Hippocampal formation (tissue), 2 donors: ENCODE data around the gene TCFL5.
"Not testable (repeated sequence)": the region's sequence is repeated elsewhere in the genome, so short reads cannot be mapped to it uniquely, and the experiment has no call there.

ENCODE experiments used
- DNase-seq, 2 donors: peaks; one replicate each; lab custom pipeline; 2025; lab: John Stamatoyannopoulos, UW

Gene TCFL5

GRCh38 chr20:62855120-62855519 is 6.5 kb downstream of the TCFL5 start:
- DNase-seq = no peak

- no peak for DNase-seq
These were observed 7.5 kb downstream of the TCFL5 start for GRCh38 chr20:62854121-62854520.

GRCh38 chr20:62853304-62853703 is 8.3 kb downstream of the TCFL5 start:
- not testable (repeated sequence) for DNase-seq

- DNase-seq = no peak
These were observed 8.8 kb downstream of the TCFL5 start for GRCh38 chr20:62852841-62853240.

GRCh38 chr20:62852196-62852595 is 9.4 kb downstream of the TCFL5 start:
- DNase-seq = no peak

DNA sequence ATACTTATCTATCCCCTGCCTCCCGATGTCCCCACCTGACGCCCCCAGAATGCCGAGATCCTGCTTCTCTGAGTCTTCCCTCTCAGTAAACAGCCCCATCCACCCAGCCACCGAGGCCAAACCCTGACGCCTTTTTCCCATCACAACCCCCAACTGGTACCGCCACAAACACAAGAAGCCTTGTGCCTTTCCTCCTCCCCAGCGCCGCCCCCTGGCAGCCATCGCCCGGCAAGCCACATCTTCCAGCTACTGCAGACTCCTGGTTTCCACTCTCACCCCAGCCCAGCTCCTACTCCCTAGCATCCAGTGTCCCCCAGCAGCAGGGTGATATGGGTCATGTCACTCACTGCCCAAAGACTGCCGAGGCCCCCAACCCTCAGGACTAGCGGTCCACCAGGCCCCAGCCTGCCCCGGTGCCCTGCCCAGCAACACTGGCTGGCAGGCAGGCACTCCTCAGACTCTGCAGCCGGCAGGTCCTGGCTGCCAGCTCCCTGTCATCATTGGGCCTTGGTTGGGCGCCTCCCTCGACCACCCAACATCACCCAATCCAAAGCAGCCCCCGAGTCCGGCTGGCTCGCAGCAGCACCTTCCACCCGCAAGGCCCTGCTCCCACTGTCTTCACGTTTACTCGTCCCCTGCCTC is 11.2 kb downstream of the TCFL5 start:
- DNase-seq = peak; percentile 80 to 83

DNA sequence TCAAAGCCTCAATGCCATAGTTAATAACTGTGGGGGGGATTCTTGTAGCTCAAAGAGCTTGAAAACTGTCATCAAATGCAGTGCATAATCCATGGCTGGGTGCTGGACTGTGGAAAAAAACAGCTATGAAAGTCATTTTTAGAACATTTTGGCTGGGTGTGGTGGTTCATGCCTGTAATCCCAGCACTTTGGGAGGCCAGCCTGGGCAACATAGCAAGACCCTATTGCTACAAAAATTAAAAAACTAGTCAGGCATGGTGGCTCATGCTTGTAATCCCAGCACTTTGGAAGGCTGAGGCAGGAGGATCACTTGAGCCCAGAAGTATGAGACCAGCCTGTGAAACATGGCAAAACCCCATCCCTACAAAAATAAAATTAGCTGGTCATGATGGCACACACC is 12.2 kb downstream of the TCFL5 start:
- DNase-seq = no peak

GRCh38 chr20:62848917-62849316 is 12.7 kb downstream of the TCFL5 start:
- not testable (repeated sequence) for DNase-seq

GRCh38 chr20:62846166-62846890 is 15.3 kb downstream of the TCFL5 start:
- DNase-seq = peak in 1 of 2 donors; percentile 60

DNA sequence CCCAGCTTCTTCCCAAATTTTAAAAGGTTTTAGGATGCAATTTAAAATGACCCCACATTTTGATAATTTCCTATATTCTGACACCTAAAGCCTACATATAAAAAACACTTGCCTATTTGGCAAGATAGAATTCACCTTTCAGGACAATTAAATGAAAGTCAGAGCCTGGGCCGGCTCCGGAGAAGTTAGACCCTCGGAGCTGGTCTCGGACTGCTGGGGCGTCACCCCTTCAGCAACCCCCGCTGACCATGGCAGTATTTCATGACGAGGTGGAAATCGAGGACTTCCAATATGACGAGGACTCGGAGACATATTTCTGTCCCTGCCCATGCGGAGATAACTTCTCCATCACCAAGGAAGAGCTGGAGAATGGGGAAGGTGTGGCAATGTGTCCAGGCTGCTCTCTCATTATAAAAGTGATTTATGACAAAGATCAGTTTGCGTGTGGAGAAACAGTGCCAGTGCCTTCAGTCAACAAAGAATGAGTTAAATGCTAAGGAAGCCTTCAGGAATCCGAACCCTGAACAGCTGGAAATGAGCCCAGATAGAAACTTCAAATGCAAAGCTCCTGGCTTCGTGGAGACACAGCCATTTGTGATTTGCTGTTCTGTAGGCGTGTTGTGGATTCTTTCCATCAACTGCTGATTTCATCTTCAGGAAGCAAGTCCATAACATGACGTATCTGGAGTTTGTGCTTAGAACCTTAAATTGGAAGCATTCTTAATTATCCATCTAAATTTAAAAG is 16.0 kb downstream of the TCFL5 start:
- DNase-seq = peak in 1 of 2 donors; percentile 60

DNA sequence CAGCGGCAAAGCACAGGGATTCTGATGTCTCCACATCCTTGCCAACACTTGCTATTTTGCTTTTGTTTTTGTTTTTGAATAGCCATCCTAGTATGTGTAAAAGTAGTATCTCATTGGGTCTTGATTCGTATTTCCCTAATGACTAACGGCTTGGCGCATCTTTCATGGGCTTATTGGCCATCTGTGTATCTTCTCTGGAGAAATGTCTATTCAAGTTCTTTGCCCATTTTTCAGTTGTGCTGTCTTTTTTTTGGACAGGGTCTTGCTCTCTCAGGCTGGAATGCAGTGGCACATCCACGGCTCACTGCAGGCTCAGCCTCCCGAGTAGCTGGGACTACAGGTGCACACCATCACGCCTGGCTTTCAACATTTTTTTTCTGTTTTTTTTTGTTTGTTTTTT is 17.4 kb downstream of the TCFL5 start:
- DNase-seq = no peak

GRCh38 chr20:62843656-62844055 is 18.0 kb downstream of the TCFL5 start:
- DNase-seq = no peak

DNA sequence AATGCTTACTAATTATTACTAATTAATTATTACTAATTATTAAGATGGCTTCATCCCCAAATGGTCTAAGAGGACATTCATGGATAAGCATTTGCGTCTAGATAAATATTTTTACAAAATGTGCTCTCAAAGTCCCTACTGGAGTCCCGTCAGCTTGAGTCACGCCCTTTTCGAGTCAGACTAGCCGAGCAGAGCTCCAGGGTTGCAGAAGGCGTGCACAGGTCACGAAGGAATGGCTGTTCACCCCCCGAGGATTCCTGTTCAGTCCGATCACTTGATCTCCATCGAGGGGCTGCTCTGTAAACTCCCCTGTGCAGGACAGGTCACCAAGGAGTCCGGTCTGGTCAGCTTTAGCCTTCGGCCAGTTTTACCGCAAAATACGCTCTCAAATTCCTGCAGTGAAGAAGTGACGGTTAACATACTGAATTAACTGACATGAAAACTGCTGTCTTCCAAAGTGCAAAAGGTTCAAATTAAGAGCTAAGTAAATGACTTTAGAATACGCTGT is 19.9 kb downstream of the TCFL5 start:
- DNase-seq = no peak

DNA sequence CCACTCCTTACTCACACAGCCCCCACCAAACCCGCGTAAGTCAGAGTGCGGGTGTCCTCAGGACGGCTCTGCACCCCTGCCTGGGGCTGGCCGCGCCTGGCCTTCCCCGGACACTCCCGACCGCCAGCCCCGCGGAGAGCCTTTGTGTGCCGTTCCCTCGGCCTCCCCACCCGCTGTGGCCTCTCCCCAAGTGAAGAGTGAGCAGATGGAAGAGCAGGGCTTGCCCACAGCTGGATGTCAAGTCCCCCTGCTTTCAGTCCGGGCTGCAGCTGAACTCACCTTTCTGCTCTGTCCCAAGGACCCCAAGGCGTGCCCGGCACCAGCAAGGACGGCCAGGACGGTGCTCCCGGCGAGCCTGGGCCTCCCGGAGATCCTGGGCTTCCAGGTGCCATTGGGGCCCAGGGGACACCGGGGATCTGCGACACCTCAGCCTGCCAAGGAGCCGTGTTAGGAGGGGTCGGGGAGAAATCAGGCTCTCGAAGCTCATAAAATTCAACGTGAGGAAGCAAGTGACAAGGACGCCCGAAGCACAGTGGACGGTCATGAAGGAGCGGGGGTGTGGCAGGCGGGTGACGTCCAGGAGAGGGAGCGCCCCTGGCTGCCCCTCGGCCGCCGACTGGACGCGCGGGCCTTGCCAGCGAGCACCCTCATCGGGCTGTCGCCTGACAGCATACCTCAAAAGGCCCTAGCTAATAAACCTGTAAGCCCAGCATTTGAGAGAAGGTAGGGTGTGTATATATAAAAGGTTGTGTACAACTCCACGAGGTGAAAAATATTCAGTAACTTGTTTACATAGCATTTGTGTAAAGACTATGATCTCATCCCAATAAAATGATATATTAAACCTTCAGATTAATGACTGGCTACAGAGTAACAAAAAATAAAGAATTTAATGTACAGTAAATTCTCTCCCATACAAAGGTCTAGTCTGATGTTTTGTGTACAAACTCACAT is 21.1 kb downstream of the TCFL5 start:
- DNase-seq = no peak

DNA sequence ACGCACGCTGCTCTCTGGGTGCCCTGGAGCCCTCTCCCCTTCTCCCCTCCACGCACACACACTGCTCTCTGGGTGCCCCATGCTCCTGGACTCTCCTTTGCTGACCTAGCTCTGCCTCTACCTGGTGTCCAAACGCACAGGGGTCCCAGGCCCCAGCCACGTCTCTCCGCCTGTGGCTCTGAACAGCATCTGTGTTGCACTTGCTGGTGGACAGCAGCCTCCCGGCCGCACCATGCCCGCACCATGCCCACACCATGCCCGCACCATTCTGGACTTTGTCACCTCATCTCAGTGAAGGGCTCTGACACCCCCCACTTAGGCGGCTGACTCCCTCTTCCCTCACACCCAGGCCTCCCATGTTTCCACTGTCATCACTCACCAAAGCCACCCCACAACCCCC is 21.8 kb downstream of the TCFL5 start:
- DNase-seq = no peak

GRCh38 chr20:62839261-62839660 is 22.4 kb downstream of the TCFL5 start:
- no peak for DNase-seq

GRCh38 chr20:62838128-62838891 is 23.3 kb downstream of the TCFL5 start:
- DNase-seq = no peak

GRCh38 chr20:62837790-62838127 is 23.9 kb downstream of the TCFL5 start:
- no peak for DNase-seq

DNA sequence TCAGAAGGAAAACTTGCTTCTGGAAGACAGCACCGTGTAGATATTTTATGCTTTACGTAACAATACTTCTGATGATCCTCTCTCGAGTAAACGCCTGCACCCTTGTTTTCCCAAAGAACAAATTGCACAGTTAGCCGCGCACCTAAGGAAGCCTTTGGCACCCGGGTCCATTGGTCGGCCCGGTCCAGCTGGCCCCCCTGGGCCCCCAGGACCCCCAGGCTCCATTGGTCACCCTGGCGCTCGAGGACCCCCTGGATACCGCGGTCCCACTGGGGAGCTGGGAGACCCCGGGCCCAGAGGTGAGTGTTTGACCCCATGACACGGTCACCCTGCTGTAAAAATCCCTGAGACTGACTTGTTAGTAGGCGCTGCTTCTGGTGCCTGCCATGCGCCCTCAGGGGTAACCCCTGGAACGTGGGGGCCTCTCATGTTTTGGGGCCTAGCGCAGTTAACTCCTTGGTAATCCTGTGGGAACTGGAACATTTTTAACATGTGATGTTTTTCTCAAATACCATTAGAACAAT is 24.6 kb downstream of the TCFL5 start:
- DNase-seq = no peak

DNA sequence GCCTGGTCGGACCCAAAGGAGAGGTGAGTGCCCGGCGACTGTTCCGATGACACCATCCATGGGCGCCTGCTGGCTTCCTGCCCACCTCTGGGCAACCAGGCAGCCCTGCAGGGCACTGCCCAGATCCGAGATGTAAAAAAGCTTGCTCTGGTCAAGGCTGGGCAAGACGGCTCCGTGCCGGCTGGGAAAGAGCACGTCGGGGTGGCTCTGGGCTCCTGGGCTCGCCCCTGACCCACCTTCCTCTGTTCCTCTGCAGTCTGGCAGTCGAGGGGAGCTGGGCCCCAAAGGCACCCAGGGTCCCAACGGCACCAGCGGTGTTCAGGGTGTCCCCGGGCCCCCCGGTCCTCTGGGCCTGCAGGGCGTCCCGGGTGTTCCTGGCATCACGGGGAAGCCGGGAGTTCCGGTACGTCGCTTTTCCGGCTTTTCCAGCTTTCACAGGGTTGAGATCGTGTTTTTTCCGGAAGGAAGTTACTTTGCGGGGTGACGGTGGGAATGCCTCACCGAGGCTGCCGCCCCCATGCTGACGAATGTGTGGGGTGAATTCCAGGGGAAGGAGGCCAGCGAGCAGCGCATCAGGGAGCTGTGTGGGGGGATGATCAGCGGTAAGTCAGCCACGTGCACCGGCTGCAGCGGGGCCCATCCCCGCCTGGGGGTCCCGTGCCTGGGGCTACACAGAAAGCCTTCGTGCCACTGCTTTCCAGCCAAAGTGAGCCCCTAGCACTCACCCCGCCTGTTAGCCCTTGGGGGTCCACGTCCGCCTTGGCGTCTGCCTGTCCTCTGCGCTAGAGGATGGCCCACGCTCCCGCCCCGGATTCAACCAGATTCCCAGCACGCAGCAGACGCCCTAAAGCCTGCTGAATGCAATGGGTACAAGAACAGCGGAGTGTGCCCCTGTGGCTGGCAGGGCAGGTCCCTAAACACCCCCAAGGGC is 25.4 kb downstream of the TCFL5 start:
- no peak for DNase-seq
